Measurements from ENCODE around the gene HBE1. TPM values are rescaled to one million over a fixed set of nuclear protein-coding genes. Genes with fewer than 3 reads are reported as not detected.

Gene HBE1
- total and polyA plus RNA-seq, 2 of the 8 experiments (the other 6 are each of a cell fraction or from before 2014, with no cell fraction given), result 0.39 TPM; not detected in 1

DNA sequence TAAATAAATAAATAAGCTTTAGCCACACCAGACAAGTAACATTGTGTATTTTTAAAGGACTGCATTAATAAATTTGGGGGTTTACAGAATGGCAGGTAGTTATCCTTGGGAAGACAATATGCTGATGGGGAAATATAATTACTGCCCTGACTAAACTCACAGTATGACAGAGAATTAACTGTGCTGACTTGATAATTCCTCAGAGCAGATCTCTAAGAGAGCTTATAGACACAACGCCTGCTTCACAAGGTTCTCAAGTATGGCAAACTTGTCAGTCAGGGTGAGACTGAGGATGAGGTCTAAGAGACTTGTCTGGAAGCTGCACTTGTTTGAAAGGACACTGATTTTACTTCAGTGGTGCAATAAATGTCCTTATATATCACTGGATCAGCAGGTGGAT, 28.7 kb upstream of the HBE1 start:
- Histone ChIP-seq H3K27me3 (replicated peaks in 1 of 4; ENCODE audit: control insufficient read depth in 3 of 4, extremely low read depth in 1 of 4, insufficient read depth in 3 of 4, low read length in 3 of 4) (no peaks in the 10 kb centered on the region), H2BK5ac (ENCODE audit: low read depth, low read length) (no peak overlapping the region), H3K27ac (ENCODE audit: low read depth, low read length) (no peak overlapping the region), H2BK15ac (ENCODE audit: low read length) (no peak overlapping the region), H2AK5ac (ENCODE audit: low read depth, low read length) (no peak overlapping the region), H3K56ac (replicated peaks; ENCODE audit: insufficient read length, low read depth, low read length) (no peak overlapping the region), H3K79me2 (ENCODE audit: control insufficient read depth in 1 of 2, insufficient read depth in 2 of 2, low read length in 2 of 2) (no peaks in the 10 kb centered on the region), H2AFZ (ENCODE audit: low read length) (no peak overlapping the region), H3K79me1 (ENCODE audit: low read depth, low read length) (no peaks in the 10 kb centered on the region), H2BK20ac (ENCODE audit: low read length) (no peak overlapping the region), H4K8ac (ENCODE audit: extremely low read depth, insufficient read depth, low read length) (no peak overlapping the region), H3K4me3 (ENCODE audit: extremely low read depth in 1 of 4, insufficient read depth in 2 of 4, low read depth in 3 of 4, low read length in 4 of 4) (no peak overlapping the region), H3K23ac (ENCODE audit: insufficient read length) (no peak overlapping the region), H4K5ac (ENCODE audit: insufficient read length, low read depth, low read length) (no peak overlapping the region), H2BK12ac (ENCODE audit: low read depth, low read length) (no peak overlapping the region), H3K18ac (ENCODE audit: extremely low read depth, low read length) (no peak overlapping the region), H3K4ac (replicated peaks; ENCODE audit: insufficient read length, low read depth, low read length) (no peak overlapping the region), H3K9ac (replicated peaks in 1 of 4; ENCODE audit: extremely low read depth in 1 of 4, low read depth in 3 of 4, low read length in 3 of 4) (no peak overlapping the region), H4K91ac (replicated peaks; ENCODE audit: insufficient read length, low read length) (no peak overlapping the region), H2BK120ac (replicated peaks; ENCODE audit: low read depth, low read length) (no peak overlapping the region), H3K4me2 (ENCODE audit: insufficient read depth in 1 of 2, low read depth in 2 of 2, low read length in 2 of 2) (no peak overlapping the region), H4K20me1 (replicated peaks in 1 of 2; ENCODE audit: control insufficient read depth in 1 of 2, insufficient read depth in 2 of 2, low read length in 2 of 2) (no peaks in the 10 kb centered on the region), H3K4me1 (replicated peaks in 1 of 4; ENCODE audit: control insufficient read depth in 3 of 4, insufficient read depth in 4 of 4, low read length in 3 of 4) (no peaks in the 10 kb centered on the region), H3K9me3 (ENCODE audit: insufficient read depth in 2 of 2, low read depth in 1 of 2, low read length in 1 of 2) (no peaks in the 10 kb centered on the region; a peak in 1 of 4 replicates), H3K36me3 (ENCODE audit: control insufficient read depth in 2 of 4, insufficient read depth in 4 of 4, low read length in 3 of 4) (no peaks in the 10 kb centered on the region), H3K14ac (ENCODE audit: insufficient read length) (no peak overlapping the region), H3K23me2 (ENCODE audit: low read depth, low read length) (no peaks in the 10 kb centered on the region)
- POLR2A ChIA-PET (ENCODE audit: partially characterized antibody), result no interaction called here
- DNase-seq (ENCODE audit: low read depth in 1 of 2, low spot score in 2 of 2), result no peak
- WGBS, 2 experiments (ENCODE audit: extremely low coverage in 1 of 2, insufficient coverage in 1 of 2, insufficient read length in 1 of 2, insufficient replicate concordance in 2 of 2, low coverage in 1 of 2, low lambda C conversion rate in 2 of 2, missing lambda C conversion rate in 1 of 2), result 74% methylated on average over 1 of the region's 1 CpG; no CpG with 5 or more reads in 1 of the 2 experiments
- CTCF ChIA-PET (ENCODE audit: partially characterized antibody), result interaction anchor here (0.7 to 3.3 kb wide), 8 partner anchors 8 to 1111 kb away, joined by 3 to 12 read pairs (median 3); no protein-coding TSS in a partner anchor
- no peak for FAIRE-seq
- TF ChIP-seq MAFK (IDR thresholded peaks at IDR 0.05; ENCODE audit: low read depth, low read length) (no peak), TAF7 (optimal IDR thresholded peaks at IDR 0.05; ENCODE audit: borderline replicate concordance, low read depth, low read length) (no peak), ZNF274 (IDR thresholded peaks at IDR 0.05; ENCODE audit: borderline replicate concordance, extremely low read depth, low read length) (no peak), SP4 (IDR thresholded peaks at IDR 0.05; ENCODE audit: low read length) (no peak), EGR1 (IDR thresholded peaks at IDR 0.05; ENCODE audit: borderline replicate concordance, low read depth, low read length) (no peak), CBX8 (IDR thresholded peaks at IDR 0.05; ENCODE audit: borderline replicate concordance, low read depth, low read length) (no peak), HDAC6 (IDR thresholded peaks at IDR 0.05; ENCODE audit: low read depth, low read length) (no peak), CHD1 (IDR thresholded peaks at IDR 0.05; ENCODE audit: low read depth, low read length) (no peak), GTF2F1 (IDR thresholded peaks at IDR 0.05; ENCODE audit: borderline replicate concordance, low read depth, low read length) (no peak)
- TF ChIP-seq, protein P1, sequence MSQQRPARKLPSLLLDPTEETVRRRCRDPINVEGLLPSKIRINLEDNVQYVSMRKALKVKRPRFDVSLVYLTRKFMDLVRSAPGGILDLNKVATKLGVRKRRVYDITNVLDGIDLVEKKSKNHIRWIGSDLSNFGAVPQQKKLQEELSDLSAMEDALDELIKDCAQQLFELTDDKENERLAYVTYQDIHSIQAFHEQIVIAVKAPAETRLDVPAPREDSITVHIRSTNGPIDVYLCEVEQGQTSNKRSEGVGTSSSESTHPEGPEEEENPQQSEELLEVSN (IDR thresholded peaks at IDR 0.05), result no peak
- TF ChIP-seq, protein P2, sequence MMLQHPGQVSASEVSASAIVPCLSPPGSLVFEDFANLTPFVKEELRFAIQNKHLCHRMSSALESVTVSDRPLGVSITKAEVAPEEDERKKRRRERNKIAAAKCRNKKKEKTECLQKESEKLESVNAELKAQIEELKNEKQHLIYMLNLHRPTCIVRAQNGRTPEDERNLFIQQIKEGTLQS (IDR thresholded peaks at IDR 0.05; ENCODE audit: insufficient read depth, low read depth, low read length), result no peak

Data from H1 (cell line).